Smooth muscle cell (in vitro differentiated cells): Measurements from ENCODE around the gene CTSF. TPM values are rescaled to one million over a fixed set of nuclear protein-coding genes. Genes with fewer than 3 reads are reported as not detected.

ENCODE experiments used
- DNase-seq: peaks from one replicate; lab custom pipeline; 2025; ENCODE audit not compliant: unreplicated experiment; lab: John Stamatoyannopoulos, UW
- H2AFZ ChIP-seq: fragments of 200-600 bp; sonication (generic); 2 replicates; pipeline ENCODE4 v1.6.0; 2016; ENCODE audit warnings: antibody characterized with exemption, low read depth, mild to moderate bottlenecking
- H3F3A ChIP-seq: fragments of 200-600 bp; sonication (generic); 2 replicates; pipeline ENCODE4 v1.6.0; 2017; ENCODE audit warnings: antibody characterized with exemption, low read depth
- H3K27ac ChIP-seq: fragments of 200-600 bp; sonication (generic); 2 replicates; pipeline ENCODE4 v1.5.1; 2016; ENCODE audit warnings: low read depth, mild to moderate bottlenecking
- H3K27me3 ChIP-seq: fragments of 200-600 bp; sonication (generic); 2 replicates; pipeline ENCODE4 v1.6.1; 2016; ENCODE audit warnings: low read depth, mild to moderate bottlenecking
- H3K36me3 ChIP-seq: fragments of 200-600 bp; sonication (generic); 2 replicates; pipeline ENCODE4 v1.5.1; 2016; ENCODE audit warnings: low read depth
- H3K4me1 ChIP-seq: fragments of 200-600 bp; sonication (generic); 2 replicates; pipeline ENCODE4 v1.5.1; 2016; ENCODE audit warnings: low read depth
- H3K4me2 ChIP-seq: fragments of 200-600 bp; sonication (generic); 2 replicates; pipeline ENCODE4 v1.6.0; 2016; ENCODE audit warnings: mild to moderate bottlenecking
- H3K4me3 ChIP-seq: fragments of 200-600 bp; sonication (generic); 2 replicates; pipeline ENCODE4 v1.5.1; 2016; ENCODE audit warnings: mild to moderate bottlenecking
- H3K79me2 ChIP-seq: fragments of 200-600 bp; sonication (generic); 2 replicates; pipeline ENCODE4 v1.6.0; 2016; ENCODE audit warnings: low read depth, mild to moderate bottlenecking
- H3K9ac ChIP-seq: fragments of 200-600 bp; sonication (generic); 2 replicates; pipeline ENCODE4 v1.6.0; 2016; ENCODE audit warnings: low read depth
- H3K9me3 ChIP-seq: fragments of 200-600 bp; sonication (generic); replicated peaks from 2 replicates; pipeline ENCODE4 v1.5.1; 2016; ENCODE audit warnings: low read depth
- H4K20me1 ChIP-seq: fragments of 200-600 bp; sonication (generic); 2 replicates; pipeline ENCODE4 v1.6.0; 2016; ENCODE audit warnings: low read depth
- CTCF ChIP-seq: fragments of 200-600 bp; sonication (generic); IDR thresholded peaks from 2 replicates; pipeline ENCODE4 v1.5.1; 2017; ENCODE audit warnings: borderline replicate concordance, mild to moderate bottlenecking, antibody characterized with exemption; ENCODE audit not compliant: insufficient read depth, poor library complexity, severe bottlenecking
- WGBS: methylation state at CpG from one replicate; pipeline ENCODE4 v1.1.7; 2016; ENCODE audit warnings: low lambda C conversion rate; 5-methylcytosine and 5-hydroxymethylcytosine counted together
- polyA plus RNA-seq: library from polyadenylated mRNA; unstranded; fragments of >200 nt; fragmentation: Nextera tagmentation; extraction: Ambion mirVana; gene quantifications from 2 replicates; pipeline ENCODE4 v1.2.1, GENCODE V29; 2016
- total RNA-seq: library from RNA; depleted of rRNA; stranded (reverse); fragments of >200 nt; gene quantifications from 2 replicates; pipeline ENCODE4 v1.2.3, GENCODE V29; 2014

Gene CTSF
- total and polyA plus RNA-seq, 2 experiments from 2014 or later, result 0.45 to 0.62 TPM

- H3K4me2 ChIP-seq, result peak overlapping the region; percentile 73
- DNase-seq, result peak; percentile 55
Measured at GRCh38 chr11:66579017-66579606, 10.7 kb upstream of the CTSF start.

GRCh38 chr11:66570850-66571180, 2.4 kb upstream of the CTSF start:
- peaks cover 11% of the 10 kb centered on the region for H3K4me1 ChIP-seq
- no peaks in the 10 kb centered on the region for H4K20me1 ChIP-seq
- 66% methylated on average over 2 of the region's 2 CpGs for WGBS
- no peak overlapping the region for H2AFZ ChIP-seq
- H3F3A ChIP-seq, result no peaks in the 10 kb centered on the region
- no peak overlapping the region for H3K4me2 ChIP-seq
- H3K9ac ChIP-seq, result no peak overlapping the region
- no peak for TF ChIP-seq CTCF
- no peaks in the 10 kb centered on the region for H3K36me3 ChIP-seq
- H3K27ac ChIP-seq, result no peak overlapping the region
- no peaks in the 10 kb centered on the region for H3K27me3 ChIP-seq
- no peak for DNase-seq
- H3K4me3 ChIP-seq, result no peak overlapping the region
- no peaks in the 10 kb centered on the region for H3K79me2 ChIP-seq
- no peaks in the 10 kb centered on the region for H3K9me3 ChIP-seq

More at GRCh38 chr11:66579017-66579606, 10.7 kb upstream of the CTSF start:
- Histone ChIP-seq H3K9ac (no peak overlapping the region), H3K4me1 (no peaks in the 10 kb centered on the region), H3K79me2 (no peaks in the 10 kb centered on the region), H2AFZ (peak overlapping the region; percentile 54), H3K36me3 (no peaks in the 10 kb centered on the region), H4K20me1 (no peaks in the 10 kb centered on the region), H3K27ac (no peak overlapping the region), H3K9me3 (no peaks in the 10 kb centered on the region), H3K27me3 (no peaks in the 10 kb centered on the region), H3F3A (peaks cover 3% of the 10 kb centered on the region), H3K4me3 (no peak overlapping the region)
- TF ChIP-seq CTCF, result peak; percentile 86
- 25% methylated on average over 25 of the region's 25 CpGs for whole genome bisulfite sequencing

GRCh38 chr11:66570079-66570849, 1.9 kb upstream of the CTSF start:
- TF ChIP-seq CTCF, result no peak
- Histone ChIP-seq H3K27me3 (no peaks in the 10 kb centered on the region), H3K27ac (no peak overlapping the region), H3K36me3 (no peaks in the 10 kb centered on the region), H4K20me1 (no peaks in the 10 kb centered on the region), H3K4me2 (no peak overlapping the region), H3F3A (no peaks in the 10 kb centered on the region), H3K9ac (no peak overlapping the region), H3K4me3 (no peak overlapping the region), H3K79me2 (no peaks in the 10 kb centered on the region), H2AFZ (no peak overlapping the region), H3K4me1 (peaks cover 11% of the 10 kb centered on the region), H3K9me3 (no peaks in the 10 kb centered on the region)
- DNase-seq, result no peak
- WGBS, result 39% methylated on average over 5 of the region's 5 CpGs

- Histone ChIP-seq H3K79me2 (no peaks in the 10 kb centered on the region), H3K36me3 (no peaks in the 10 kb centered on the region), H3K9me3 (no peaks in the 10 kb centered on the region), H3K9ac (no peak overlapping the region), H2AFZ (no peak overlapping the region), H3K4me1 (peaks cover 11% of the 10 kb centered on the region), H3K4me2 (no peak overlapping the region), H3K27me3 (no peaks in the 10 kb centered on the region), H3K4me3 (no peak overlapping the region), H3K27ac (no peak overlapping the region), H3F3A (no peaks in the 10 kb centered on the region), H4K20me1 (no peaks in the 10 kb centered on the region)
- WGBS, result 94% methylated on average over 7 of the region's 7 CpGs
- no peak for DNase-seq
- no peak for TF ChIP-seq CTCF
Measured at GRCh38 chr11:66569076-66569475, 670 bp upstream of the CTSF start.
